ENCODE measurements around the gene RCOR3.

Gene RCOR3

GRCh38 chr1:211292411-211292810 lies 33.2 kb downstream of the RCOR3 start:
- no peak for DNase-seq (ENCODE audit: low read depth, low spot score)
- no peaks in the 10 kb centered on the region for H3K27me3 ChIP-seq (ENCODE audit: insufficient read depth, insufficient read length)
- no peak overlapping the region for H3K9ac ChIP-seq (ENCODE audit: insufficient read length, low read depth)
- no peaks in the 10 kb centered on the region for H3K4me1 ChIP-seq (ENCODE audit: insufficient read depth, insufficient read length)
- no peaks in the 10 kb centered on the region for H3K9me3 ChIP-seq (ENCODE audit: insufficient read depth, low read length)
- peaks cover 71% of the 10 kb centered on the region for H3K36me3 ChIP-seq (ENCODE audit: insufficient read depth, insufficient read length, low read length)
- H3K4me3 ChIP-seq (ENCODE audit: insufficient read length, low read depth): no peak overlapping the region
- TF ChIP-seq SUZ12 (IDR thresholded peaks at IDR 0.05; ENCODE audit: extremely low read depth, insufficient read depth, insufficient read length): no peak
- no peak for TF ChIP-seq YY1 (IDR thresholded peaks at IDR 0.05; ENCODE audit: insufficient read depth, insufficient read length)
- no peak for TF ChIP-seq ZNF274 (IDR thresholded peaks at IDR 0.05; ENCODE audit: low read depth, low read length)

GRCh38 chr1:211296396-211296795 lies 37.2 kb downstream of the RCOR3 start:
- no peak for TF ChIP-seq SUZ12 (IDR thresholded peaks at IDR 0.05; ENCODE audit: extremely low read depth, insufficient read depth, insufficient read length)
- TF ChIP-seq YY1 (IDR thresholded peaks at IDR 0.05; ENCODE audit: insufficient read depth, insufficient read length): no peak
- TF ChIP-seq ZNF274 (IDR thresholded peaks at IDR 0.05; ENCODE audit: low read depth, low read length): no peak
- H3K9ac ChIP-seq (ENCODE audit: insufficient read length, low read depth): no peak overlapping the region
- H3K27me3 ChIP-seq (ENCODE audit: insufficient read depth, insufficient read length): no peaks in the 10 kb centered on the region
- H3K9me3 ChIP-seq (ENCODE audit: insufficient read depth, low read length): no peaks in the 10 kb centered on the region
- H3K4me1 ChIP-seq (ENCODE audit: insufficient read depth, insufficient read length): no peaks in the 10 kb centered on the region
- DNase-seq (ENCODE audit: low read depth, low spot score): no peak
- H3K36me3 ChIP-seq (ENCODE audit: insufficient read depth, insufficient read length, low read length): peaks cover 54% of the 10 kb centered on the region
- H3K4me3 ChIP-seq (ENCODE audit: insufficient read length, low read depth): no peak overlapping the region

- no peak for DNase-seq (ENCODE audit: low read depth, low spot score)
- peaks cover 25% of the 10 kb centered on the region for H3K36me3 ChIP-seq (ENCODE audit: insufficient read depth, insufficient read length, low read length)
- no peak overlapping the region for H3K9ac ChIP-seq (ENCODE audit: insufficient read length, low read depth)
These were observed 45.9 kb downstream of the RCOR3 start for GRCh38 chr1:211305044-211305443.

GRCh38 chr1:211309617-211310016 lies 50.5 kb downstream of the RCOR3 start:
- TF ChIP-seq YY1 (IDR thresholded peaks at IDR 0.05; ENCODE audit: insufficient read depth, insufficient read length) (no peak), SUZ12 (IDR thresholded peaks at IDR 0.05; ENCODE audit: extremely low read depth, insufficient read depth, insufficient read length) (no peak), ZNF274 (IDR thresholded peaks at IDR 0.05; ENCODE audit: low read depth, low read length) (no peak)
- Histone ChIP-seq H3K9me3 (ENCODE audit: insufficient read depth, low read length) (no peaks in the 10 kb centered on the region), H3K4me1 (ENCODE audit: insufficient read depth, insufficient read length) (no peaks in the 10 kb centered on the region), H3K36me3 (ENCODE audit: insufficient read depth, insufficient read length, low read length) (peaks cover 32% of the 10 kb centered on the region), H3K4me3 (ENCODE audit: insufficient read length, low read depth) (no peak overlapping the region), H3K27me3 (ENCODE audit: insufficient read depth, insufficient read length) (no peaks in the 10 kb centered on the region), H3K9ac (ENCODE audit: insufficient read length, low read depth) (no peak overlapping the region)
- no peak for DNase-seq (ENCODE audit: low read depth, low spot score)

More at GRCh38 chr1:211305044-211305443, 45.9 kb downstream of the RCOR3 start:
- no peak for TF ChIP-seq YY1 (IDR thresholded peaks at IDR 0.05; ENCODE audit: insufficient read depth, insufficient read length)
- TF ChIP-seq ZNF274 (IDR thresholded peaks at IDR 0.05; ENCODE audit: low read depth, low read length): no peak
- TF ChIP-seq SUZ12 (IDR thresholded peaks at IDR 0.05; ENCODE audit: extremely low read depth, insufficient read depth, insufficient read length): no peak
- no peaks in the 10 kb centered on the region for H3K9me3 ChIP-seq (ENCODE audit: insufficient read depth, low read length)
- H3K4me1 ChIP-seq (ENCODE audit: insufficient read depth, insufficient read length): no peaks in the 10 kb centered on the region
- no peaks in the 10 kb centered on the region for H3K27me3 ChIP-seq (ENCODE audit: insufficient read depth, insufficient read length)
- H3K4me3 ChIP-seq (ENCODE audit: insufficient read length, low read depth): no peak overlapping the region

GRCh38 chr1:211313392-211313791 lies 54.2 kb downstream of the RCOR3 start:
- H3K9me3 ChIP-seq (ENCODE audit: insufficient read depth, low read length): no peaks in the 10 kb centered on the region

GRCh38 chr1:211318576-211319280 lies 59.6 kb downstream of the RCOR3 start:
- Histone ChIP-seq H3K9ac (ENCODE audit: insufficient read length, low read depth) (no peak overlapping the region), H3K27me3 (ENCODE audit: insufficient read depth, insufficient read length) (no peaks in the 10 kb centered on the region), H3K4me1 (ENCODE audit: insufficient read depth, insufficient read length) (no peaks in the 10 kb centered on the region), H3K36me3 (ENCODE audit: insufficient read depth, insufficient read length, low read length) (peaks cover 10% of the 10 kb centered on the region), H3K9me3 (ENCODE audit: insufficient read depth, low read length) (no peaks in the 10 kb centered on the region), H3K4me3 (ENCODE audit: insufficient read length, low read depth) (no peak overlapping the region)
- no peak for TF ChIP-seq ZNF274 (IDR thresholded peaks at IDR 0.05; ENCODE audit: low read depth, low read length)
- no peak for TF ChIP-seq SUZ12 (IDR thresholded peaks at IDR 0.05; ENCODE audit: extremely low read depth, insufficient read depth, insufficient read length)
- no peak for TF ChIP-seq YY1 (IDR thresholded peaks at IDR 0.05; ENCODE audit: insufficient read depth, insufficient read length)
- DNase-seq (ENCODE audit: low read depth, low spot score): no peak

More at GRCh38 chr1:211313392-211313791, 54.2 kb downstream of the RCOR3 start:
- no peaks in the 10 kb centered on the region for H3K27me3 ChIP-seq (ENCODE audit: insufficient read depth, insufficient read length)
- TF ChIP-seq SUZ12 (IDR thresholded peaks at IDR 0.05; ENCODE audit: extremely low read depth, insufficient read depth, insufficient read length) (no peak), ZNF274 (IDR thresholded peaks at IDR 0.05; ENCODE audit: low read depth, low read length) (no peak), YY1 (IDR thresholded peaks at IDR 0.05; ENCODE audit: insufficient read depth, insufficient read length) (no peak)
- H3K36me3 ChIP-seq (ENCODE audit: insufficient read depth, insufficient read length, low read length): peaks cover 26% of the 10 kb centered on the region
- no peak overlapping the region for H3K9ac ChIP-seq (ENCODE audit: insufficient read length, low read depth)
- no peak overlapping the region for H3K4me3 ChIP-seq (ENCODE audit: insufficient read length, low read depth)
- H3K4me1 ChIP-seq (ENCODE audit: insufficient read depth, insufficient read length): no peaks in the 10 kb centered on the region
- DNase-seq (ENCODE audit: low read depth, low spot score): no peak

- no peaks in the 10 kb centered on the region for H3K4me1 ChIP-seq (ENCODE audit: insufficient read depth, insufficient read length)
- DNase-seq (ENCODE audit: low read depth, low spot score): no peak
- TF ChIP-seq ZNF274 (IDR thresholded peaks at IDR 0.05; ENCODE audit: low read depth, low read length) (no peak), YY1 (IDR thresholded peaks at IDR 0.05; ENCODE audit: insufficient read depth, insufficient read length) (no peak), SUZ12 (IDR thresholded peaks at IDR 0.05; ENCODE audit: extremely low read depth, insufficient read depth, insufficient read length) (no peak)
These were observed 60.7 kb downstream of the RCOR3 start for GRCh38 chr1:211319892-211320291.

More at GRCh38 chr1:211319892-211320291, 60.7 kb downstream of the RCOR3 start:
- Histone ChIP-seq H3K9me3 (ENCODE audit: insufficient read depth, low read length) (no peaks in the 10 kb centered on the region), H3K4me3 (ENCODE audit: insufficient read length, low read depth) (no peak overlapping the region), H3K36me3 (ENCODE audit: insufficient read depth, insufficient read length, low read length) (peaks cover 4% of the 10 kb centered on the region), H3K27me3 (ENCODE audit: insufficient read depth, insufficient read length) (no peaks in the 10 kb centered on the region), H3K9ac (ENCODE audit: insufficient read length, low read depth) (no peak overlapping the region)
